Measurements from ENCODE around the gene DPP4.
A peak's percentile ranks its signal among the peaks of the same experiment; 100 is the strongest.

The DPP4 gene

GRCh38 chr2:162043132-162043531 is 30.9 kb downstream of the DPP4 start:
- no peak for ATAC-seq
- TF ChIP-seq ESRRG (CRISPR knock-in tag; IDR thresholded peaks at IDR 0.05) (no peak), ZNF8 (CRISPR knock-in tag; IDR thresholded peaks at IDR 0.05) (no peak), GLIS3 (CRISPR knock-in tag; IDR thresholded peaks at IDR 0.05) (no peak), POU6F1 (CRISPR knock-in tag; IDR thresholded peaks at IDR 0.05; ENCODE audit: borderline replicate concordance, low read depth) (no peak), BACH2 (CRISPR knock-in tag; IDR thresholded peaks at IDR 0.05; ENCODE audit: borderline replicate concordance) (no peak), TSHZ2 (CRISPR knock-in tag; IDR thresholded peaks at IDR 0.05) (no peak), CSDC2 (CRISPR knock-in tag; IDR thresholded peaks at IDR 0.05) (no peak), ZNF70 (CRISPR knock-in tag; IDR thresholded peaks at IDR 0.05) (no peak), ARNTL (CRISPR knock-in tag; IDR thresholded peaks at IDR 0.05; ENCODE audit: borderline replicate concordance, low read depth) (no peak), CSRNP3 (CRISPR knock-in tag; IDR thresholded peaks at IDR 0.05) (no peak), RARB (CRISPR knock-in tag; IDR thresholded peaks at IDR 0.05) (no peak)

- no peak for ATAC-seq
- TF ChIP-seq ESRRG (CRISPR knock-in tag; IDR thresholded peaks at IDR 0.05) (no peak), ZC3H10 (CRISPR knock-in tag; IDR thresholded peaks at IDR 0.05) (no peak), TOX (CRISPR knock-in tag; IDR thresholded peaks at IDR 0.05; ENCODE audit: borderline replicate concordance) (no peak), BACH2 (CRISPR knock-in tag; IDR thresholded peaks at IDR 0.05; ENCODE audit: borderline replicate concordance) (no peak), ISL1 (CRISPR knock-in tag; IDR thresholded peaks at IDR 0.05) (no peak), CSDC2 (CRISPR knock-in tag; IDR thresholded peaks at IDR 0.05) (no peak), ZNF8 (CRISPR knock-in tag; IDR thresholded peaks at IDR 0.05) (no peak), ZNF70 (CRISPR knock-in tag; IDR thresholded peaks at IDR 0.05) (no peak), POU6F1 (CRISPR knock-in tag; IDR thresholded peaks at IDR 0.05; ENCODE audit: borderline replicate concordance, low read depth) (no peak), OSR1 (CRISPR knock-in tag; IDR thresholded peaks at IDR 0.05) (no peak), TCF4 (CRISPR knock-in tag; IDR thresholded peaks at IDR 0.05; ENCODE audit: borderline replicate concordance) (no peak), RARB (CRISPR knock-in tag; IDR thresholded peaks at IDR 0.05) (no peak), CREB5 (CRISPR knock-in tag; IDR thresholded peaks at IDR 0.05; ENCODE audit: low read depth) (no peak)
These were observed 32.5 kb downstream of the DPP4 start for GRCh38 chr2:162041485-162041884.

- TF ChIP-seq BACH2 (CRISPR knock-in tag; IDR thresholded peaks at IDR 0.05; ENCODE audit: borderline replicate concordance) (no peak), ZNF565 (CRISPR knock-in tag; conservative IDR thresholded peaks at IDR 0.05; ENCODE audit: low read depth) (no peak), ZC3H10 (CRISPR knock-in tag; IDR thresholded peaks at IDR 0.05) (no peak), TOX (CRISPR knock-in tag; IDR thresholded peaks at IDR 0.05; ENCODE audit: borderline replicate concordance) (peak; percentile 65; the same call in 1 of the 2 replicates), CREB5 (CRISPR knock-in tag; IDR thresholded peaks at IDR 0.05; ENCODE audit: low read depth) (no peak), OSR1 (CRISPR knock-in tag; IDR thresholded peaks at IDR 0.05) (no peak), CSDC2 (CRISPR knock-in tag; IDR thresholded peaks at IDR 0.05) (no peak), GLIS3 (CRISPR knock-in tag; IDR thresholded peaks at IDR 0.05) (no peak), SNAI2 (CRISPR knock-in tag; IDR thresholded peaks at IDR 0.05) (no peak)
These were observed 35.3 kb downstream of the DPP4 start for GRCh38 chr2:162038725-162039124.

More at GRCh38 chr2:162038725-162039124, 35.3 kb downstream of the DPP4 start:
- ATAC-seq = peak; percentile 76
